ENCODE results near the gene OSBPL1A. TPM values are rescaled to one million over a fixed set of nuclear protein-coding genes. Genes with fewer than 3 reads are reported as not detected.

The OSBPL1A gene
- total and polyA plus RNA-seq, 2 of the 8 experiments (the other 6 are each of a cell fraction or from before 2014, with no cell fraction given), result 53.2 to 74.9 TPM

DNA sequence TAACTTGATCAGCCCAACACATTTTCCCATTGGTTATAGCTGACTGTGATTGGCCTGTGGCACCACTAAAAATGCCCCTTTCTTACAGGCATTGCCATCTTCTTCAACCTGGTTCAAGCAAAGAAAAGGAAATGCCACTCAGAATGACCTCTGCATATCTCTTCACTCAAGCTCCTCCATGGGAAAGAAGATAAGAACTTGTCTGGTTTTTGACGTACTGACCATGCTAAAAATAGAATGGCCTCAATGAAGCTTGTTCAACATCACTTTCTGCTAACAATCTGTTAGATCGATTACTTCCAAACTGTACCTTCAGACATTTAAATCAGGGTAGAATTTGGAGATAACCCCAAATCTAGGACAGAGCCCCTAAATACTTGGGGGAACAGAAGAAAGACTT, 149.3 kb downstream of the OSBPL1A start:
- no peak overlapping the region for H2BK12ac ChIP-seq (ENCODE audit: low read depth, low read length)
- ChIA-PET CTCF (ENCODE audit: partially characterized antibody) (no interaction called here), POLR2A (ENCODE audit: partially characterized antibody) (interaction anchor here (0.5 kb wide), 1 partner anchor 37 kb away, joined by 4 read pairs; no protein-coding TSS in a partner anchor)
- FAIRE-seq (no peak), DNase-seq (ENCODE audit: low read depth in 1 of 2, low spot score in 2 of 2) (no peak)
- H3K23ac ChIP-seq (ENCODE audit: insufficient read length), result no peak overlapping the region
- peaks cover 2 to 55% of the 10 kb centered on the region in 2 experiments; a peak in 3 of 4 replicates for H3K79me2 ChIP-seq (ENCODE audit: control insufficient read depth in 1 of 2, insufficient read depth in 2 of 2, low read length in 2 of 2)
- H3K27ac ChIP-seq (ENCODE audit: low read depth, low read length), result no peak overlapping the region
- no peaks in the 10 kb centered on the region for H4K20me1 ChIP-seq (replicated peaks in 1 of 2; ENCODE audit: control insufficient read depth in 1 of 2, insufficient read depth in 2 of 2, low read length in 2 of 2)
- no peak overlapping the region for H4K5ac ChIP-seq (ENCODE audit: insufficient read length, low read depth, low read length)
- no peak overlapping the region for H2BK20ac ChIP-seq (ENCODE audit: low read length)
- H2AFZ ChIP-seq (ENCODE audit: low read length), result no peak overlapping the region
- no peak overlapping the region for H4K91ac ChIP-seq (replicated peaks; ENCODE audit: insufficient read length, low read length)
- no peak overlapping the region for H2AK5ac ChIP-seq (ENCODE audit: low read depth, low read length)
- H3K27me3 ChIP-seq (replicated peaks in 1 of 4; ENCODE audit: control insufficient read depth in 3 of 4, extremely low read depth in 1 of 4, insufficient read depth in 3 of 4, low read length in 3 of 4), result no peaks in the 10 kb centered on the region
- no peak overlapping the region for H2BK15ac ChIP-seq (ENCODE audit: low read length)
- H3K4me1 ChIP-seq (replicated peaks in 1 of 4; ENCODE audit: control insufficient read depth in 3 of 4, insufficient read depth in 4 of 4, low read length in 3 of 4), result peaks cover 0 to 10% (median under 1%) of the 10 kb centered on the region in 4 experiments; a peak in 4 of 7 replicates
- no peak overlapping the region for H2BK5ac ChIP-seq (ENCODE audit: low read depth, low read length)
- peaks cover 10% of the 10 kb centered on the region for H3K79me1 ChIP-seq (ENCODE audit: low read depth, low read length)
- H3K4ac ChIP-seq (replicated peaks; ENCODE audit: insufficient read length, low read depth, low read length), result no peak overlapping the region
- no peak overlapping the region for H3K4me3 ChIP-seq (ENCODE audit: extremely low read depth in 1 of 4, insufficient read depth in 2 of 4, low read depth in 3 of 4, low read length in 4 of 4)
- H3K56ac ChIP-seq (replicated peaks; ENCODE audit: insufficient read length, low read depth, low read length), result no peak overlapping the region
- no peak overlapping the region for H4K8ac ChIP-seq (ENCODE audit: extremely low read depth, insufficient read depth, low read length)
- no peak overlapping the region for H3K9ac ChIP-seq (replicated peaks in 1 of 4; ENCODE audit: extremely low read depth in 1 of 4, low read depth in 3 of 4, low read length in 3 of 4)
- no peaks in the 10 kb centered on the region; a peak in 1 of 8 replicates for H3K36me3 ChIP-seq (ENCODE audit: control insufficient read depth in 2 of 4, insufficient read depth in 4 of 4, low read length in 3 of 4)
- no peaks in the 10 kb centered on the region for H3K9me3 ChIP-seq (ENCODE audit: insufficient read depth in 2 of 2, low read depth in 1 of 2, low read length in 1 of 2)
- H3K18ac ChIP-seq (ENCODE audit: extremely low read depth, low read length), result no peak overlapping the region
- H3K14ac ChIP-seq (ENCODE audit: insufficient read length), result no peak overlapping the region
- H3K4me2 ChIP-seq (ENCODE audit: insufficient read depth in 1 of 2, low read depth in 2 of 2, low read length in 2 of 2), result no peak overlapping the region
- no peaks in the 10 kb centered on the region for H3K23me2 ChIP-seq (ENCODE audit: low read depth, low read length)
- no peak overlapping the region for H2BK120ac ChIP-seq (replicated peaks; ENCODE audit: low read depth, low read length)
- WGBS, 2 experiments (ENCODE audit: extremely low coverage in 1 of 2, insufficient coverage in 1 of 2, insufficient read length in 1 of 2, insufficient replicate concordance in 2 of 2, low coverage in 1 of 2, low lambda C conversion rate in 2 of 2, missing lambda C conversion rate in 1 of 2), result 89% methylated on average over 2 of the region's 2 CpGs; no CpG with 5 or more reads in 1 of the 2 experiments
- TF ChIP-seq POLR2AphosphoS5 (IDR thresholded peaks at IDR 0.05; ENCODE audit: low read depth, low read length), result no peak
